HG02798 (cell line): ENCODE data around the gene PRKAR1A.
"Not testable (repeated sequence)": the region's sequence is repeated elsewhere in the genome, so short reads cannot be mapped to it uniquely, and the experiment has no call there.

Experiments
- ATAC-seq: cut with Tn5 transposase; IDR thresholded peaks from one replicate; pipeline ENCODE4 v1.9.1; 2021; ENCODE audit warnings: mild to moderate bottlenecking; ENCODE audit not compliant: unreplicated experiment, poor library complexity

PRKAR1A gene

GRCh38 chr17:68509141-68510057 lies 2.8 kb upstream of the PRKAR1A start:
- ATAC-seq: no peak

- no peak for ATAC-seq
These were observed 968 bp upstream of the PRKAR1A start for GRCh38 chr17:68511254-68511670.

GRCh38 chr17:68511671-68512246 lies 471 bp upstream of the PRKAR1A start:
- peak; percentile 58 for ATAC-seq

- ATAC-seq: no peak
These were observed 787 bp downstream of the PRKAR1A start for GRCh38 chr17:68512960-68513474.

GRCh38 chr17:68513932-68514331 lies 1.7 kb downstream of the PRKAR1A start:
- no peak for ATAC-seq

GRCh38 chr17:68514831-68515635 lies 2.8 kb downstream of the PRKAR1A start:
- no peak for ATAC-seq

- ATAC-seq: no peak
These were observed 4.5 kb downstream of the PRKAR1A start for GRCh38 chr17:68516732-68517131.

- ATAC-seq: not testable (repeated sequence)
These were observed 5.4 kb downstream of the PRKAR1A start for GRCh38 chr17:68517605-68518004.

- ATAC-seq: no peak
These were observed 6.0 kb downstream of the PRKAR1A start for GRCh38 chr17:68518063-68518815.

GRCh38 chr17:68519051-68519450 lies 6.8 kb downstream of the PRKAR1A start:
- ATAC-seq: not testable (repeated sequence)

GRCh38 chr17:68519911-68520310 lies 7.7 kb downstream of the PRKAR1A start:
- ATAC-seq: no peak

- ATAC-seq: no peak
These were observed 10.0 kb downstream of the PRKAR1A start for GRCh38 chr17:68522266-68522665.

- ATAC-seq: no peak
These were observed 14.3 kb downstream of the PRKAR1A start for GRCh38 chr17:68526548-68526947.

GRCh38 chr17:68527314-68527713 lies 15.1 kb downstream of the PRKAR1A start:
- no peak for ATAC-seq

GRCh38 chr17:68531252-68531651 lies 19.0 kb downstream of the PRKAR1A start:
- no peak for ATAC-seq

GRCh38 chr17:68532826-68533225 lies 20.6 kb downstream of the PRKAR1A start:
- no peak for ATAC-seq

GRCh38 chr17:68533887-68534694 lies 21.9 kb downstream of the PRKAR1A start:
- ATAC-seq: no peak

GRCh38 chr17:68534695-68535088 lies 22.5 kb downstream of the PRKAR1A start:
- ATAC-seq: no peak

GRCh38 chr17:68535922-68536321 lies 23.7 kb downstream of the PRKAR1A start:
- no peak for ATAC-seq
